Amniotic stem cell (primary cell): Measurements from ENCODE around the gene ZDHHC14.

Source experiments
- DNase-seq: peaks from one replicate; lab custom pipeline; 2025; lab: John Stamatoyannopoulos, UW

ZDHHC14 gene

GRCh38 chr6:157491571-157492232 lies 110.7 kb downstream of the ZDHHC14 start:
- no peak for DNase-seq

- DNase-seq, result no peak
These were observed 111.3 kb downstream of the ZDHHC14 start for GRCh38 chr6:157492249-157492648.

- DNase-seq, result no peak
These were observed 111.8 kb downstream of the ZDHHC14 start for GRCh38 chr6:157492741-157493140.

- no peak for DNase-seq
These were observed 112.2 kb downstream of the ZDHHC14 start for GRCh38 chr6:157493173-157493572.

- no peak for DNase-seq
These were observed 112.6 kb downstream of the ZDHHC14 start for GRCh38 chr6:157493576-157493975.

GRCh38 chr6:157494132-157494710 lies 113.2 kb downstream of the ZDHHC14 start:
- DNase-seq, result no peak

- no peak for DNase-seq
These were observed 115.6 kb downstream of the ZDHHC14 start for GRCh38 chr6:157496534-157497095.

GRCh38 chr6:157497579-157497978 lies 116.6 kb downstream of the ZDHHC14 start:
- no peak for DNase-seq

- no peak for DNase-seq
These were observed 117.8 kb downstream of the ZDHHC14 start for GRCh38 chr6:157498817-157499216.

GRCh38 chr6:157500022-157500421 lies 119.0 kb downstream of the ZDHHC14 start:
- no peak for DNase-seq

GRCh38 chr6:157503018-157503747 lies 122.2 kb downstream of the ZDHHC14 start:
- no peak for DNase-seq

- no peak for DNase-seq
These were observed 125.0 kb downstream of the ZDHHC14 start for GRCh38 chr6:157505912-157506491.

GRCh38 chr6:157510323-157511188 lies 129.6 kb downstream of the ZDHHC14 start:
- DNase-seq, result no peak

GRCh38 chr6:157511682-157512381 lies 130.8 kb downstream of the ZDHHC14 start:
- no peak for DNase-seq

- DNase-seq, result no peak
These were observed 131.3 kb downstream of the ZDHHC14 start for GRCh38 chr6:157512382-157512682.

- DNase-seq, result no peak
These were observed 132.1 kb downstream of the ZDHHC14 start for GRCh38 chr6:157513004-157513603.

- no peak for DNase-seq
These were observed 132.9 kb downstream of the ZDHHC14 start for GRCh38 chr6:157513619-157514485.

GRCh38 chr6:157514659-157515496 lies 133.9 kb downstream of the ZDHHC14 start:
- DNase-seq, result peak; percentile 33
